MCF 10A (cell line): ENCODE results near the gene RSPH9. TPM values are rescaled to one million over a fixed set of nuclear protein-coding genes. Genes with fewer than 3 reads are reported as not detected.

ENCODE experiments used
- BruUV-seq: library from RNA; stranded (reverse); fragments of 400-500 nt; replicated peaks from 2 replicates; lab custom pipeline; 2021; lab: Mats Ljungman, UMichigan
- CTCF ChIA-PET: fragments of 300-600 bp; sonication (Branson Sonifier 250); formaldehyde crosslinking; extraction: SDS; loops from one replicate; lab custom pipeline; 2021; ENCODE audit warnings: antibody characterized with exemption, inconsistent platforms; lab: Yijun Ruan, JAX
- POLR2A ChIA-PET: fragments of 300-600, 350-650 bp; sonication (Branson Sonifier 250); formaldehyde crosslinking; extraction: SDS; loops from one replicate; lab custom pipeline; 2020; ENCODE audit warnings: antibody characterized with exemption, inconsistent platforms; lab: Yijun Ruan, JAX
- DNase-seq: peaks from one replicate; pipeline ENCODE4 v3.0.0-alpha.2; 2018; ENCODE audit not compliant: unreplicated experiment
- H3K27ac Mint-ChIP-seq: one replicate; pipeline ENCODE4 v1.8.0; 2022; ENCODE audit warnings: mild to moderate bottlenecking, low read depth, mixed read lengths; ENCODE audit not compliant: unreplicated experiment
- H3K27me3 Mint-ChIP-seq: one replicate; pipeline ENCODE4 v1.8.0; 2022; ENCODE audit warnings: mixed read lengths; ENCODE audit not compliant: insufficient read depth, unreplicated experiment
- H3K36me3 Mint-ChIP-seq: one replicate; pipeline ENCODE4 v1.8.0; 2022; ENCODE audit warnings: mild to moderate bottlenecking, moderate library complexity, mixed read lengths; ENCODE audit not compliant: insufficient read depth, unreplicated experiment
- H3K4me1 Mint-ChIP-seq: one replicate; pipeline ENCODE4 v1.8.0; 2022; ENCODE audit warnings: mixed read lengths; ENCODE audit not compliant: insufficient read depth, unreplicated experiment
- H3K4me3 Mint-ChIP-seq: one replicate; pipeline ENCODE4 v1.8.0; 2022; ENCODE audit warnings: mild to moderate bottlenecking, moderate library complexity, mixed read lengths; ENCODE audit not compliant: unreplicated experiment
- H3K9me3 Mint-ChIP-seq: one replicate; pipeline ENCODE4 v1.8.0; 2022; ENCODE audit warnings: mixed read lengths; ENCODE audit not compliant: unreplicated experiment
- intact Hi-C: fragments of 100-400 bp; cut with micrococcal nuclease; formaldehyde crosslinking; loops from 2 replicates; pipeline ENCODE4 v1.14.1; 2022
- total RNA-seq: library from RNA; stranded (reverse); gene quantifications from 2 replicates; pipeline ENCODE4 v1.2.3, GENCODE V29; 2022
- TF ChIP-seq, protein P1 (sequence below): fragments of 200-600 bp; IDR thresholded peaks from one replicate; pipeline ENCODE4 v1.8.0; 2022; ENCODE audit warnings: antibody characterized with exemption, mild to moderate bottlenecking; ENCODE audit not compliant: unreplicated experiment

Gene RSPH9
- total RNA-seq, 1 experiment from 2014 or later, result not detected

DNA sequence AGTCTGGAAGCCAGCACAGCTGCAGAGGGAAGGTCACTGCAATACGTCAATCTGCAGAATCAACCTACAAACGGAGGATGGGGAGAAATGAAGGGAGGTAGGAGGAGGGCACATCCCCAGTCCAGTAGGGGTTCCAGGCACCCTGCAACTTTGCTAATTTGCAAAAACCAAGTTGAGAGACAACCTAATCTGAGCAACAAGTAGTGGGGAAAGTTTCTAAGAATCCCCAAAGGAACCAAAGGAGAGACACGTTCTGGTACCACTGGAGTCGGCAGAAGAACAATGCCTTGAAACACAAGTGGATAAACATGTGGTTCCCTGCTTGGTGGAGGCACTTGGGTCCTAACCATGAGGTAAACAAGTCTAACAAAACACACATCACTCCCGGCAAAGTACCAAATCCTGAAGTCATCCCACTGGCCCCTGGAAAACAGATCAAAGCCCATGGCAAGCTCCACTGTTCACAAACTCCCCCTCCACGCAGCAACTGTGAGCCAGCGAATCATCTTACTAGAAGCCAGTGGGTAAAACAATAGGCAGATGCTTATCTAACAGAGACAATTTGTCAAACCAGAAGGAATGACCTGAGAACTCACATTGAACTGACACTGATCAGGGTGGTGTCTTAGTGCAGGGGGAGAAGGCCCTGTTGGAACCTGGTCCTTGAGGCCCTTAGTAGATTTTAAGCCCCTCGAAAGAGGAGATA lies 38.0 kb downstream of the RSPH9 start:
- Mint-ChIP-seq H3K27ac (no peak overlapping the region), H3K27me3 (no peaks in the 10 kb centered on the region), H3K4me1 (peaks cover 28% of the 10 kb centered on the region), H3K4me3 (no peak overlapping the region), H3K9me3 (no peaks in the 10 kb centered on the region), H3K36me3 (peaks cover 11% of the 10 kb centered on the region)
- intact Hi-C loops, result no loop called here
- TF ChIP-seq, protein P1, sequence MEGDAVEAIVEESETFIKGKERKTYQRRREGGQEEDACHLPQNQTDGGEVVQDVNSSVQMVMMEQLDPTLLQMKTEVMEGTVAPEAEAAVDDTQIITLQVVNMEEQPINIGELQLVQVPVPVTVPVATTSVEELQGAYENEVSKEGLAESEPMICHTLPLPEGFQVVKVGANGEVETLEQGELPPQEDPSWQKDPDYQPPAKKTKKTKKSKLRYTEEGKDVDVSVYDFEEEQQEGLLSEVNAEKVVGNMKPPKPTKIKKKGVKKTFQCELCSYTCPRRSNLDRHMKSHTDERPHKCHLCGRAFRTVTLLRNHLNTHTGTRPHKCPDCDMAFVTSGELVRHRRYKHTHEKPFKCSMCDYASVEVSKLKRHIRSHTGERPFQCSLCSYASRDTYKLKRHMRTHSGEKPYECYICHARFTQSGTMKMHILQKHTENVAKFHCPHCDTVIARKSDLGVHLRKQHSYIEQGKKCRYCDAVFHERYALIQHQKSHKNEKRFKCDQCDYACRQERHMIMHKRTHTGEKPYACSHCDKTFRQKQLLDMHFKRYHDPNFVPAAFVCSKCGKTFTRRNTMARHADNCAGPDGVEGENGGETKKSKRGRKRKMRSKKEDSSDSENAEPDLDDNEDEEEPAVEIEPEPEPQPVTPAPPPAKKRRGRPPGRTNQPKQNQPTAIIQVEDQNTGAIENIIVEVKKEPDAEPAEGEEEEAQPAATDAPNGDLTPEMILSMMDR, result no peak
- ChIA-PET CTCF (no interaction called here), POLR2A (interaction anchor here (1.2 kb wide), 1 partner anchor 13 kb away, joined by 6 read pairs; no protein-coding TSS in a partner anchor)
- no TSS peak for BruUV-seq
- DNase-seq, result no peak

DNA sequence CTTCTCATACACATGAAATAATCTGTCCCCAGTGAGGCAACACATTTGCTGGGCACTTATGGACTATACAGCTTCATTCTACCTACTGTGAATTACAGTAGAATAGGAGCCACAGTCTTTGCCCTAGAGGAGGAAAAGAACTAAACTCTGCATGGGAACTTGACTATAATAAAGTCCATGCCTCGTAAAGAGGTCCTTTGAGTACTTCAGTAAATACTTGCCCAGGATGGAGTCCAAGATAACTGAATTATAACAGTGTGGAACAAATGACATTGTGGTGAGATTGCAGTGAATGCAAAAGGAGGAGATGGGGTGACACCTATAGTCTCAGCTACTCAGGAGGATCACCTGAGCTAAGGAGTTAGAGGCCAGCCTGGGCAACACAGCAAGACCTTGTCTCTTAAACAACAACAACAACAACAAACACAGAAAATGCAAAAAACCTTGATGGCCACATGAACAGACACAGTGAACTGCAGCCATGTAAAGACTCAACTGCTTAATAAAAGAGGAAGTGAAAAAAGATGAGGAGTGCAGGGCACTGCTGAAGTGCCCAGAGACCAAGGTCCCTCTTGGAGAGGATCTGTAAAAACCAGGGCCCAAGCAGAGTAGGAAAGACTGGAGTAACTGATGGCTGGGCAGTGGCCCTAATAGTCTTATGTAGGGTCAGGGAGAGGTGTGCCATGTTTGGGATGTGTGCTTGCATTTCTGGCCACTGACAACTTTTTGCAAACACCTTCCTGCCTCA lies 39.0 kb downstream of the RSPH9 start:
- Mint-ChIP-seq H3K4me3 (no peak overlapping the region), H3K27me3 (no peaks in the 10 kb centered on the region), H3K9me3 (no peaks in the 10 kb centered on the region), H3K4me1 (peaks cover 33% of the 10 kb centered on the region), H3K36me3 (peaks cover 7% of the 10 kb centered on the region), H3K27ac (peak overlapping the region; percentile 21)
- BruUV-seq, result no TSS peak
- POLR2A ChIA-PET, result no interaction called here
- CTCF ChIA-PET, result no interaction called here
- intact Hi-C loops, result no loop called here
- no peak for DNase-seq
- TF ChIP-seq, protein P1, result no peak

DNA sequence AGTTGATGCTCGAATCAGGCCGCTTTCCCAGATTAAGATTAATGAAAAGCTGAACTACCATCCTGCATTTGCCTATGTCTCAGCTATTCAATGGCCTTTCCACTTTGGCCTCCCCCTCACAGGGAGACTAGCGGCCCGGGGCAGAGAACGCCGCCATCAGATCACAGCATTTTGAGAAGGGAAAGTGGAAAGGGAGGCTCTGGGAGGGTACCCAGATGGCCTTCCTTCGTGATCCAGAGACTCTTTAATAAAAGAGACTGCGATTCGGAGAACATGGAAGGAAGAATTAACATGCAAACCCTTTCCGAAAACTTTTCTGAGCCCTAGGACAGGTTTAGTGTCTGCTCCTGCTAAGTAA lies 42.2 kb downstream of the RSPH9 start:
- TF ChIP-seq, protein P1, result no peak
- no peaks in the 10 kb centered on the region for H3K36me3 Mint-ChIP-seq
- ChIA-PET POLR2A (interaction anchor here (0.6 to 5.5 kb wide), 14 partner anchors 11 to 111 kb away, joined by 3 to 80 read pairs (median 6); partner anchors contain the start of genes GTPBP2, MAD2L1BP, POLH and VEGFA), CTCF (interaction anchor here (0.6 to 1.6 kb wide), 5 partner anchors 10 to 413 kb away, joined by 3 to 4 read pairs (median 3); no protein-coding TSS in a partner anchor)
- H3K27ac Mint-ChIP-seq, result peak overlapping the region; percentile 92
- no peaks in the 10 kb centered on the region for H3K9me3 Mint-ChIP-seq
- BruUV-seq, result no TSS peak
- intact Hi-C loops, result no loop called here
- no peaks in the 10 kb centered on the region for H3K27me3 Mint-ChIP-seq
- DNase-seq, result no peak
- peaks cover 33% of the 10 kb centered on the region for H3K4me1 Mint-ChIP-seq
- H3K4me3 Mint-ChIP-seq, result peak overlapping the region; percentile 90
